DMS79 treated with DMSO at 0.1 percent for 48 hours (cell line): ENCODE results near the gene MCTP1.

ENCODE experiments used
- DNase-seq: peaks from one replicate; lab custom pipeline; 2025; lab: John Stamatoyannopoulos, UW

The MCTP1 gene

DNA sequence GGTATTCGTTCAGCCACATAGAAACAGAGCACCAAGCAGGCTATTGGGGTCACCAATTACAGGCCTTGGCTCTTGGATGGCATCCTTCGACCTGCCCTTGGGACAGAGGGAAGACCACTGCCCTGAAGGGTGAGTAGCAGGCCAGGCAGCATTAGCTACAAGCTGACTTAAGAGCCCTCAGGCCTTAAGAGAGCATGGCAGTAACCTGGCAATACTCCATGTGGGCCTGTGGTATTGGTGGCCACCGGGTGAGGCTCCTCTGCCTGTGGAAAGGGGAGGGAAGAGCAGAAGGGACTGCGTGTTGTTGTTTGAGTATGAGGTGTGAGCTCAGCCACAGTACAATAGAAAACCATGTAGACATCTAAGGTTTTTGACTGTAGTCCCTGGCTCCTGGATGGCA, 170.6 kb downstream of the MCTP1 start:
- DNase-seq = no peak

DNA sequence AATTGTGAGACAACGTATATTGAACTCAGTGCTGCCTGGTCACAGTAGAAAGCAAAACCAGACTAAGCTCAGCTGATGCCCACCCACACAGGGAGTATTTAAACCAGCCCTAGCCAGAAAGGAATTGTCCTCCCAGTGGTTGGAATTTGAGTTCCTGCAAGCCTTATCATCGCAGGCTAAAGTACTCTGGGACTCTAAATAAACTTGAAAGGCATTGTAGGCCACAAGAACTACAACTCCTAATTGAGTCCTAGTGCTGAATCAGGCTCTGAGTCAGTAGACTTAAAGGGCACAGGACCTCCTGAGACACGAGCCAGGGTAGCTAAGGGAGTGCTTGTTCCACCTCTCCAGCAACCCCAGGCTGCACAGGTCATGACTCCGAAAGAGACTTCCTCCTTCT, 171.4 kb downstream of the MCTP1 start:
- DNase-seq = no peak

DNA sequence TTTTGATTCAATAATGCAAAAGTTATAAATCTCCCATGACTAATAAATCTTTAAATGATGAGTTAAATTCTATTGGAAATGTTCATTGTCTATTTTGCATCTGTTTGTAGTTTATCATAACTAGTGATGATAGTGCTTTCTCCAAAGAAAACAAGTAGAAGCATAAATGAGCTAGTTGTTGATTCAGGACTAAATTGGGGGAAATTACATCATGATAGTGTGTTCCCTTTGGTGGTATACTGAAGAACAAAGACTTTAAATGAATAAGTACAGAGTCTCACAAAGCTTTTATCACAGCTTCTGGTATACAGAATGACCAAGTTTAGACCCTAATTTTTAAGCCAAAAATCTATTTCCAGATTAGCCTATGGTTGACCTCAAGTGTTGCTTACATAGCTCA, 173.8 kb downstream of the MCTP1 start:
- no peak for DNase-seq

DNA sequence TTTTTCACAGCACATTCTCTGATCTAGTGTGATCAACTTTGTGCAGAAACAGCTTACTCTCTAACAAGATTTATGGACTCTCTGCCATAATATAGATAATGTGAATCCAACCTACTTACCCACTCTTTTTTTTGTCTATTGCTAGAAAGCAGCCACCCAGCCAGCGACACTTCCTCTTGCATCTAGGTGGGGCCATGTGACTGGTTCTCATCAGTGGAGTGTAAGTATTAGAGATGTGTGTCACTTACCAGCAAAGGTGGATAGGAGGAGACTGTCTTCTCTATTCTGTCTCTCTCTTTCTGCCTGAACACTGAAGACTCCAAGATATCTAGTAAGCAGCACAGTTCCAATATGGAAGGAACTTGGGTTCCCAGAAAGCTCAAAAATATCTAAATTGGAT, 174.8 kb downstream of the MCTP1 start:
- no peak for DNase-seq

DNA sequence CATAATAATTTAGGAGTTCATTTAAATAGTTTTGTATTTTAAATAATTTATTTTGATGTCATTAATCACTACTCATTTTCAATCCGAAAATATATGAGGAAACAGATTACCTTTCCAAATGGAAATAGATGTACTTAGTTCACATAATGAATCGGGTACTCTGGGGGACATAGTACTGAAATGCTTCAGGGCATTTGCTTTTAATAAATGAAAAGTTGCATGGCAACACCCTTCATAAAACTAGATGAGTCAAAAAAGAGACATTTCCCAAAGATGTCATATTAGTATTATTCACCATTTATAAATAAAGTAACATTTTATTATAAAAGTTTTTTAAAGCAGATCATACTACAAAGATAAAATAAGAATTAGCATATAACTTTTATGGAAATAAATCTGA, 177.8 kb downstream of the MCTP1 start:
- DNase-seq = no peak

DNA sequence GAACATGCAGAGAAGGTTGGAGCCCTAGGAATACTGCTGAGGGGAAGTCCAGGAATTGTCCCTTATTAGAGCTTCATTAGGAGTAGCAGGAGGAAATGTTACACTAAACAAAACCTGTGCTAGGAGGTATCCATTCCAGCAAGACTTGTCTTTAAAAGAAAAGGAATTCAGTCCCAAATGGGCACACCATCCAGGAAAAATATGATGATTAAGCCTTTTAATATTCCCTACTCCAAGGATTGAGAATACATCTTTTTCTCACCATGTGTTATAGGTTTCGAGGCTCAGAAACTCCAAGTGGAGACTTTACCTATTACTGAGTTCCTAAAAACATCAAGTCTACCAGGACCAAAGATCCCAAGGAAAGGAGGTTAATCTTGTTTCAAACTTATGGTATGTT, 179.3 kb downstream of the MCTP1 start:
- DNase-seq = no peak

DNA sequence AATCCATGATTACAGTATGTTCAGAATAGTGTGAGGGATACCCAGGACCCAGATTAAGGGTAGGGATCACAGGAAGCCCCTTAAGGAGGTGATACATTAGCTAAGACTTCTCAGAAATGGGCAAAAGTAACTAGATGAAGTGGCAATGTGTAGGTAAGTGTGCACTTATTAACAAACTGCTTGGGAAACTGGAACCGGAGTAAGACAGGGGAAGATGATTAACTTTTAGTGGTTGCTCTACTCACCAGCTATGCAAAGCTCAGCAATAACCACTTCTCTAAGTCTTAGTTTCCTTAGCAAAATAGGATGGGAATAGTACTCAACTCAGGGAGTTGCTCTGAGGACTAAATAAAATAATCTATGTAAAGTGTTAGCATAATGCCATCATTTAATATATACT, 182.2 kb downstream of the MCTP1 start:
- DNase-seq = no peak

DNA sequence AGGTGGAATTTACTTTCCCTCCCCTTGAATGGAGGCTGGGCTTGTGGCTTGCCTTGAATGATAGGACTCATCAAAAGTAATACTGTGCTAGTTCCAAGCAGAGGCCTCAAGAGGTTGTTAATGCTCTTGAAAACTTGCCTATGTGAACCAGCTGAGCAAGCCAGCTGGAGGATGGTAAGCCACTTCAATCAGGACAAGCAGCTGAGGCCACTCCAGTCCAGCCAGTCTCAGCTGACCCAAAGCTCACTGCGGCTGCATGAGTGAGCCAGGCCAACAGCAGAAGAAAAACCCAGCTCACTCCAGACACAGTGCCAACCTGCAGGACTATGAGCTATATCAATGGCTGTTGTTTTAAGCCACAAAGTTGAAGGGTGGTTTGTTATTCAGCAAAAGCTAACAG, 182.8 kb downstream of the MCTP1 start:
- no peak for DNase-seq

DNA sequence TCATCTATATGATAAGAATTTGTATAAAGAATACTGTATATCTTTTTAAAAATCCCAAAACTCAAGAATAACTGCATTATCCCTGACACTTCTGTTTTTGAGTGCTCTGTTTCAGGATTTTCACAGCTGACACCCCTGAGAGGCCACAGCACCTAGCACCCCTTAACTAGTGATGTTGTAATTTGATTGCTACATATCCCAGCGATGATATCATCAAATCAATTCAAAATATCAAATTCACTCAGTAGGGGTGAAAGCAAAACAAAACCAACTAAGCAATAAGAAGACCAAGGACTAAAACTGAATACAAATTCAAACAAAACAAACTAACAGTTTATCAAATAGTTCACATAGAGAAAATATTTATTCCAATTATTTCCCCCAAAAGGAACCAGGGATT, 184.3 kb downstream of the MCTP1 start:
- no peak for DNase-seq

DNA sequence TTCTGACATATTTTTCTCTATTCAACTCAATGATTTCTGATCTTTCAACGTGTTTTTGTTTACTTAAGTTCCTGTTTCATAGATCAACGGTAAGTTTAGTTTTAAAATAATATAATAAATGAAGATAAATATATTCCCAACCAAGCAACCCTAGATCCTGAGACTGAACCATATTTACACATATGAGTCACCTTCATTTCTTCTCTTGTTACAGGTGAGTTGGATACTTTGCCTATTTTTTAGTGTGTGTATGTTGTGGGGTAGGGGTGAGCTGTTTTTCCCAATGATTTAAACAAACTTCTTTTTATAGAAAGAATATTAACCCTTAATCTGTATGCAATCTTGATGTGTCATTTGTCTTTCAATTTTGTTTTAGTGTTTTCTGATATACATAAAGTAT, 186.9 kb downstream of the MCTP1 start:
- DNase-seq = no peak

DNA sequence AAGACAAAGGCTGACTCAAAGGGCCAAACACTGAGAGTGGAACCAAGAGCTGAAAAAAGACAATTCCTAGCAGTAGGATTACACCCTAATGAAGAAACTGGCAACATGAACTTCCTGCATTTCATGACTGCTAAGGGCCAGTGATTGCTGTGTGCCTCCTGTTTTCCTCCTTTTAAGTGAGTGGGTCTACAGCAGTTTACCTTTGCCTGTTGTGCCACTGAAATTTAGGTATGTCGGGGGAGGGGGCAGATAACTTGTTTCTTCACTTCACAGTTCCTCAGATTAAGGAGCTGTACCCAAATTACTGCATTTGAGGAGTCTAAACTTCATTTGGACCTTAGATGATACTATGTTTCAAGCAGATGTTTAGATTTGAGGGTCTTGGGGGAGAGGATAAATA, 191.7 kb downstream of the MCTP1 start:
- no peak for DNase-seq

DNA sequence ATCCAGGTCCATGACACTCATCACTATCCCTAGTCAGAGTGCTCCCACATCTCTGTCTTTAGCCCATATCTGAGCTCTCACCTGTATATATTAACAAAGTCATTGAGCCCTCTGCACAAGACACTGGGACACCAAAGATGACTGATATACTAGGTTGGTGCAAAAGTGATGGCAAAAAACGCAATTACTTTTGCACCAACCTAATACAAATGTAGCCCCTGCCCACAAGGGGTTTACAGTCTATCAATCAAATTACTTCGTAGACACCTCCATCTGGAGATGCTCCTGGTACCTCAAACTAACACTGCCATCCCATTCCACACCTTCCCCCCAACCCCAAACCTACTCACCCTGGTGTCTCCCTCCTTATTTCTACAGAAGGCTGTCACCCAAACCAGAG, 194.1 kb downstream of the MCTP1 start:
- no peak for DNase-seq

DNA sequence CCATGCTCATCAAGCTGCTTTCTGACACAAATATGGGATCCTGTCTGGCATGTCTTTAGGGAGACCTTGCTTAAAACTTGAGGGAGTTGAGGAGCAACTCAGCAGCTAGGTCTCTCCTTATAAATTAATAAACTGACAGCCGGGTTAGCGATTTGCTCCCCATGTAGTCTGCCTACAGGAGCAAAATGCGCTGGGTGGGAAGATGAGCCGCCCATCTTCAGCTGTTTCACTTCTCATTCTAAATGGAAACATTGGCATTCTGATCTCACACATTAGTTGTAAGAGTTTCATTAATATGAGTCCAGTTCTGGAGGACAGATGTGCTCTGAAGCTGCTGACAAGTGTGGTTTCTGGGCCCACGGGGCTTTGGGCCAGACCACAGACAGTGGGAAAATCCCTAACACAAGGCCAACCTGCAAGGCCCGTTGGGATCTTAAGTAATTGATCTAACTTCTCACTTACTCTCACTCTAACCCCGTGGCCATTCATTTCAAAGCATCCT, 197.0 kb downstream of the MCTP1 start:
- DNase-seq = no peak

DNA sequence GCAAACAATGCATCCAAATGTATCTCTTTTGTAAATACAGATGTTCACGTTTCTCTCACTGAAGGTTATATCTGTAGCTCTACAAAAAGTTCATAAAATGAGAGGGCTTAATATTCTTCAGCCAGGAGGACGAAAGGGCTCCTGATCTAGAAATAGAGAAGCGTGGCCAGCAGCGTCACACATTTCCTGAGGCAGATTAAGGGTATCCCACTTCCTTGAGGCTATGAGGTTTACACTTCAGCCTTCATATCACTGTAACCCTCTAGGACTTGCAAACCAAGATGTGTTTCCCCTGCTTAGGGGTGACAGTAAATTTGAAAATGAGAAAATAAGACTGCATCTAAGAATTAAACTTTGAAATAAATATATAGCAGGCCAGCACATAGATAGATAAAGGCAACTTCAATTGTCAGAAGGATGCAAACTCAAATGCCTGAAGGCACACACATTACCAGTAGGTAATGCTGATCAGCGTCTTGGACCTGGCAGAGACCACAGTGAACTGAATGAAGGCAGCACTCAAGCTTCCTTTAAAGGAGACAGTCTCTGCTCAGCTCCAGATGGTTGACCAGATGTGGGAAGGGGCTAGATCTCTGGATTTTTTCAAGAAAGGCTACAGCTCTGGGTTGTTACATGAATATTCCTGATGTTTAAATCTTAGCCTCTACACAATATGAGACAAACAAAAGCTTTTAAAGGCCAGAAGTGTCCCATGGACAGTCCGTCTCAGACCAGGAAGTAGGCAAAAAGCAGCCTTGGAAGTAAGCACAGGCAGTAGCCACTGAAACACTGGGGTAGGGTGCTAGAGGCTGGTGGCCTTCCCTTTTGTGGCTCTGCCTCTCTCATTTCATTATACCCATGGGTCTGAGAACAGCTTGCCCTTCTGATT, 197.7 kb downstream of the MCTP1 start:
- DNase-seq = no peak

DNA sequence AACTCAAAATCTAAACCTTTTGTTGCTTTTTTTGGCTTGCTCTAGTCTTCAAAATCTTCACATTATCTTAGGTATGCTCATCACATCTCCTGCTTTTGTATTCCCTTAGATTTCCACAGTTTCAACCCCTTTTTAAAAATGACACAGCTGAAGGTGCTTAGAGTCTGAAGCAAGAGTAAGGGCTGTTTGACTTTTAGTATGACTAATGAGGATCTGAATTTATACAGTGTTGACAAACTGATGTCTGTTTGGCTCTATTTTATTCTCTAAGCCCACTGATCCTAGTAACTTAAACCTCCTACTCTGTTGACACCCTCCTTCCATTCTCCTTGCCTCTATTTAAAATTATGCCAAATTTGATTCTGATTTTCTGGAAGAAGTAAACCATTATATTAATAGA, 200.1 kb downstream of the MCTP1 start:
- DNase-seq = no peak

DNA sequence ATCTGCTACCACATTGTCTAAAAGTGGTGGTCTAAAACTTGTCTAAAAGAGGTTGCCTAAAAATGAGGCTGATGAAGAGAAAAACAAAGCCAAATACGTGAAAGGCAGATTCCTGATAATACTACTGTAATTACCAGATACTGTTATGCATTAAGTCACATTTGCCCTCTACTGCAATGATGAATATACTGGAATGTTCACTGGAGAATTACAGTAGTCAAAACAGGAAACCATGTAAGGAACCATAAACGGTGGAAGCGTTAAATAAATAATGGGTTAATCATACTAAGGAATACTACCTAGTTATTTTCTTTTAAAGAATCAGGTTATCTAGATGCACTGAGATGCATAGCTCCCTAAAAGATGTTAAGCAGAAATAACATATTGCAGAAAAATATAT, 201.3 kb downstream of the MCTP1 start:
- DNase-seq = no peak

DNA sequence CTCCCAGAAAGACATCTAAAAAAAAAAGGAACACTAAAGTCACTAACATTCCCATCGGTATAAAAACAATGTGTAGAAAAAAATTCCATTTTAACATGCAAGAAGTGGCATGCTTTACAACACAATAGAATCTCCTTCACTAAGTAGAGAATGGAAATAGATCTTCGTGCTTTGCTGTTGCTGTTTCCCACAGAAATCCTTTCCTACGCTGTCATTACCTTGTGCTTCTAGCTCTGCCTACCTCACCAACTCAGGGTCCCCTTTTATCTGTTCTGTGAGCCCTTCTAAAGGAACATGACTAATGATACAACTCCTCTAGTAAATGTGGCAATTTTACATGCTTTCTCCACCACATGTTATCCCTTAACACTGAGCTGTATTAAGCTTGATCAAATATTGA, 202.9 kb downstream of the MCTP1 start:
- no peak for DNase-seq

DNA sequence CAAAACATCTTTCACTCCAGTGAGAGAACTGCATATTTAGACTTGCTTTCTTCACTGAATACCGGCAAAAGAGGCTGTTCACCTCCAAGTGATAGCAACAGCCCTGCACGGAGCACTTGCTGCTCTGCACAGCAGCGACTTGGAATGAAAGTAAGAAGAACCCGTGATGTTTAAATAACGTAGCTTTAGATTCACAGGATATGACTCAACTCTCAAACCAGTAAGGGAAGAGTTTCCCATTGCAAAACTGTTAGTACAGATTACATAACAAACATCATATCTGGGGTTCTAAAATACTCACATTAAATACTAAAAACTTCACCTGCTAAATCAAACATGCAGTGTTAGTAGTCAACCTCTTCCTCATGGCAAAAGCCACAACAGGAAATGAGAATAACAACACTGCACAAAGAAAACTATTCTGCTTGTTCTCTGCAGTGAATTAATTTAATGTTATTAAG, 203.4 kb downstream of the MCTP1 start:
- no peak for DNase-seq

DNA sequence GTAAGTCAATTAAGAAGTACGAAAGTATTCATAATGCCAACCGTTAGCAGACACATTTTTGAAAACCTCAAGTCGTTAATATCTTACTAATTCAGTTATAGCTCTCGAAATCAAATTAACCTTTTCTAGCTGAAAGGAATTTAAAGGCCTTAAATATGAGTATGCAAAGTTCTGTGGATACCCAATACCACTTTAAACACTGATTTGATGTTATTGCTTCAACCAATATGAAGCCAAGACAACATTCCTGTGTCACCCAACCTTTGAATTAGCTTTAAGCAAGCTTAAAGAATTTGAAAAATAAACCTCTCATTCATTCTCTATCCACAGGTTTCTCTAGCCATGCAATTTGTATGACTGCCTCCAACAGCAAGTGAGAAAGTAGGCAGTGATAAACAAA, 204.5 kb downstream of the MCTP1 start:
- no peak for DNase-seq

DNA sequence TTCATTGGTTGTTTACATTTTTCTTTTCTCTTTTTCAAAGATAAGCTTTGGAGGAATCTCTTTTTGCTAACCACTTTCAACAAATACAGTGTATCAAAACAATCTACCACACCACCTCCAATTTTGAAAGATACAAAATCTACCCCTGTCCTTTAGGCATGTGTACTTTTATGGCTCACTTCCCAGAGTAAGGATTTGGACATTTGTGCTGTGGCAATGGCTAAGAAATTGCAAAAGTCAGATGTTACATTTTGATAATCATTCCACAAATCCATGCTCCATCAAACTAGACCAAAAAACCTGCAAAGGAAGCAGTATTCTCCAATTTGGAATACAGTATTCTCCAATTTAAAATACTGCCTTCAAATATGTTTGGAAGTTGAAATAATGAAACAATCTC, 204.9 kb downstream of the MCTP1 start:
- no peak for DNase-seq

DNA sequence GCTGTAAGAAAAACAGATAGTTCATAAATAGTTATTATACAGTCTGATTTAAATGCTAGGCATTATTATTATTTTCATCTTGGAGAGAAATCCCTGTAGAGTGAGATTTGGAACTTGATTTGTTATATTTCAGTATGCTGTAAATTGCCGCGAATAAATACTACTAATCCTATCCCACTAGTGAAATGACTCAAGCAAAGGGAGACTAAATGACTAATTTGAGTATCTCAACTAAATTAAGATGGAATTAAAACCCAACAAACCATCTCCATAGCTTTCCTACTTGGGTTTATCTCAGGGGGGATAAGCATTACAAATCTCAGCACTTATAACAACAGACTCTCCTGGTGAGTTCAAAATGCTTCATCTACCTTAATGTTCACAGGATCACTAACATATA, 206.0 kb downstream of the MCTP1 start:
- DNase-seq = no peak

DNA sequence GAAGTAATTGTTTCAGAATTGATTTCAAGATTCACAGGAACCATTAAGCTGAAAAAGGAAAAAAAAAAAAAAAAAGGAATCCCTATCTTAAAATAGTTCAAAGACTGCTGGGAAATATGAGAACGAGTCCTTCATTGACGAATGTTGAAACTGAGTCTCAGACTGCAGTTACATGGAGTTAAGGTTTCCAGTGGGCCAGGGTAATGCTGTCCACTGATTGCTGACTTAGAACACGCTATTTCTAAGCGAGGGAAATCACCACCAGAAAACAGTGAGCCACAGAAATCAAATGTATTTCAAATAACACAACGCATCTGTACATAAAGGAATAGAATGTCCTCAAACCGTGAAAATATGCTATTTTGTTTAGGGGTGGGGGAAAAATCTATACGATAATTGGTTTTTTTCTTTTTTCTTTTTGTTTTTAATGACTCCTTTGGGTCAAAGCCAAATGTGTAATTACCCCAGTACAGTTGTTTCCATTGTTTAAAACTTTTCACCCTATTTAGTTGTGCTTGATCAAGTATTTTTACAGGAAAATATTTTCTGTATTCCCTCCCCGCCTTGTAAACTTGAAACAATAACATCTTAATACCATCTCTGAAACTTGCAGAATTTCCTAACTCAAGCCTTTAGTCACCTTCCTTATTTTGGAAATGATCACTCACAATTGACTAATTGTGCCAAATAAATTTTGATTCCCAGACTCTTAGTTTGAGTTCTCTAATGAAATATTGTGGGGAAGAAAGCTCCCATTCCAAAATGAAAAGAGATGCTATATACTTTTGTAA, 208.3 kb downstream of the MCTP1 start:
- no peak for DNase-seq

DNA sequence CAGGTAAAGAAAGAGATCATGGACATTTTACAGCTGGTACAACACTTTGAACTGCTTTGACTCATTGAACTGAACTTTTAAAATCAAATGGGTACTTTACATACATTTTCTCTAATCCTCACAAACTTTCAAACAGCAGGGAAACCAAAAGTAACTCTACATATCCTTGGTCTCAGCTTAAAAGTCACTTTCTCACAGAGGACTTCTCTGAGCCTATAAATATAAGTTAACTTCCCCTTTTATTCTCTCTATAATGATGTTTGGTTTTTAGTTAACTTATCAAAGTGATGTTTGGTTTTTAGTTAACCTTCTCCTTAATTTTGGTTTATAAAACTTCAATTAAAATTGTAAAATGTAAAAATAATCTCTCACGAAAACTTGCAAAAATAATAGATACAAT, 209.8 kb downstream of the MCTP1 start:
- DNase-seq = no peak
